ENCODE data around the gene CACNG1. TPM values are rescaled to one million over a fixed set of nuclear protein-coding genes. Genes with fewer than 3 reads are reported as not detected.

The CACNG1 gene
- total RNA-seq, 1 experiment from 2014 or later, result not detected

DNA sequence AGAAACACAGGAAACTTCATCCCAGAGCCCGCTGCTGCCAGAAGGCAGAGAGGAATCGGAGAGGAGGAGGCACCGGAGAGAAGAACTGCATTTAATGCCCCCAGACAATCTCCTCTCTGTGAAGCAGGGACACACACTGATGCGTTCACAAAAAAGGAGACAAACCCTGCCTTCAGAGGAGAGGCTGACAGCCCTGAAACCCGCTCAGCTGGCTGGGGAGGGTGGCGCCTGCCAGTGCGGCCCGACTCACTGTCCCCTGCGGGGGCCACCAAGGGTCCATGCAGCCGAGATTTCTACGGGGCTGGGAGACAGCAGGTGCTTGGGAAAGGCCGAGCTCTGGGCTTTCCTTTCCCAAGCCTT is 21.9 kb upstream of the CACNG1 start:
- Mint-ChIP-seq H3K9me3 (no peaks in the 10 kb centered on the region; a peak in 1 of 5 replicates), H3K4me3 (no peak overlapping the region), H3K36me3 (ENCODE audit: insufficient read depth in 1 of 3, low read depth in 3 of 3) (no peaks in the 10 kb centered on the region), H3K4me1 (peaks cover 9 to 17% of the 10 kb centered on the region in 2 experiments), H3K27ac (no peak overlapping the region; a peak in 1 of 7 replicates), H3K27me3 (ENCODE audit: low read depth) (no peaks in the 10 kb centered on the region)
- Histone ChIP-seq H3T11ph (ENCODE audit: low read length) (no peak overlapping the region), H3K9ac (ENCODE audit: extremely low read depth, insufficient read length, low read length) (no peak overlapping the region), H2BK12ac (ENCODE audit: insufficient read length, low read depth, low read length) (no peak overlapping the region), H4K91ac (ENCODE audit: insufficient read length, low read depth, low read length) (no peak overlapping the region), H3K27me3 (ENCODE audit: insufficient read depth, low read length) (no peaks in the 10 kb centered on the region), H2AFZ (ENCODE audit: low read length) (no peak overlapping the region), H3K9me3 (ENCODE audit: control insufficient read depth, low read depth, low read length) (no peaks in the 10 kb centered on the region), H4K8ac (replicated peaks; ENCODE audit: insufficient read length, low read depth, low read length) (no peak overlapping the region), H3K14ac (ENCODE audit: insufficient read depth, low read length) (no peak overlapping the region; the same call in 1 of the 2 replicates), H3K4me1 (ENCODE audit: insufficient read depth, low read length) (no peaks in the 10 kb centered on the region), H3K4me2 (ENCODE audit: insufficient read depth, insufficient read length, low read length) (no peak overlapping the region), H3K27ac (ENCODE audit: insufficient read length, low read depth, low read length) (no peak overlapping the region), H2BK5ac (ENCODE audit: insufficient read length, low read length) (no peak overlapping the region), H3K4ac (ENCODE audit: low read depth, low read length) (no peak overlapping the region), H2BK15ac (ENCODE audit: low read depth, low read length) (no peak overlapping the region), H2AK5ac (ENCODE audit: insufficient read length, low read length) (no peak overlapping the region), H2BK20ac (ENCODE audit: low read depth, low read length, poor library complexity, severe bottlenecking) (no peak overlapping the region), H4K5ac (ENCODE audit: insufficient read length, low read depth, low read length) (no peak overlapping the region), H4K20me1 (ENCODE audit: control insufficient read depth, insufficient read depth, insufficient read length) (no peaks in the 10 kb centered on the region), H3K23ac (ENCODE audit: insufficient read length, low read depth, low read length) (no peak overlapping the region), H3K79me2 (ENCODE audit: insufficient read depth, low read length) (no peaks in the 10 kb centered on the region), H3K56ac (ENCODE audit: insufficient read length, low read depth, low read length) (no peak overlapping the region), H2BK120ac (ENCODE audit: low read depth, low read length, poor library complexity, severe bottlenecking) (no peak overlapping the region), H3K79me1 (ENCODE audit: insufficient read depth, low read depth, low read length, poor library complexity, severe bottlenecking) (no peaks in the 10 kb centered on the region), H3K23me2 (ENCODE audit: insufficient read length, low read depth, low read length, poor library complexity, severe bottlenecking) (no peaks in the 10 kb centered on the region), H3K18ac (ENCODE audit: insufficient read length, low read depth, low read length) (no peak overlapping the region)
- no peak for DNase-seq
- no CpG with 5 or more reads among the region's 12 CpGs for whole genome bisulfite sequencing (ENCODE audit: extremely low coverage, insufficient read length, low lambda C conversion rate)
- TF ChIP-seq, protein P1, sequence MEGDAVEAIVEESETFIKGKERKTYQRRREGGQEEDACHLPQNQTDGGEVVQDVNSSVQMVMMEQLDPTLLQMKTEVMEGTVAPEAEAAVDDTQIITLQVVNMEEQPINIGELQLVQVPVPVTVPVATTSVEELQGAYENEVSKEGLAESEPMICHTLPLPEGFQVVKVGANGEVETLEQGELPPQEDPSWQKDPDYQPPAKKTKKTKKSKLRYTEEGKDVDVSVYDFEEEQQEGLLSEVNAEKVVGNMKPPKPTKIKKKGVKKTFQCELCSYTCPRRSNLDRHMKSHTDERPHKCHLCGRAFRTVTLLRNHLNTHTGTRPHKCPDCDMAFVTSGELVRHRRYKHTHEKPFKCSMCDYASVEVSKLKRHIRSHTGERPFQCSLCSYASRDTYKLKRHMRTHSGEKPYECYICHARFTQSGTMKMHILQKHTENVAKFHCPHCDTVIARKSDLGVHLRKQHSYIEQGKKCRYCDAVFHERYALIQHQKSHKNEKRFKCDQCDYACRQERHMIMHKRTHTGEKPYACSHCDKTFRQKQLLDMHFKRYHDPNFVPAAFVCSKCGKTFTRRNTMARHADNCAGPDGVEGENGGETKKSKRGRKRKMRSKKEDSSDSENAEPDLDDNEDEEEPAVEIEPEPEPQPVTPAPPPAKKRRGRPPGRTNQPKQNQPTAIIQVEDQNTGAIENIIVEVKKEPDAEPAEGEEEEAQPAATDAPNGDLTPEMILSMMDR (conservative IDR thresholded peaks at IDR 0.05), result no peak

Measured in H9 (cell line).